Mammary epithelial cell (primary cell): ENCODE measurements around the gene FUT4.

Experiments used
- EZH2 ChIP-seq: IDR thresholded peaks from 2 replicates; pipeline ENCODE4 v1.6.1; 2012; ENCODE audit warnings: low read length, inconsistent platforms, borderline replicate concordance
- TF ChIP-seq, protein P1 (sequence below), 2 donors: IDR thresholded peaks in 1 of 2; conservative IDR thresholded peaks in 1 of 2; 2 replicates each; pipeline ENCODE4 v1.5.1; 2011 to 2012; ENCODE audit warnings: inconsistent platforms in 2 of 2, low read length in 2 of 2, mild to moderate bottlenecking in 2 of 2, control low read depth in 1 of 2, low read depth in 1 of 2; ENCODE audit not compliant: insufficient read depth in 1 of 2; ENCODE audit errors: extremely low read depth in 1 of 2

DNA sequence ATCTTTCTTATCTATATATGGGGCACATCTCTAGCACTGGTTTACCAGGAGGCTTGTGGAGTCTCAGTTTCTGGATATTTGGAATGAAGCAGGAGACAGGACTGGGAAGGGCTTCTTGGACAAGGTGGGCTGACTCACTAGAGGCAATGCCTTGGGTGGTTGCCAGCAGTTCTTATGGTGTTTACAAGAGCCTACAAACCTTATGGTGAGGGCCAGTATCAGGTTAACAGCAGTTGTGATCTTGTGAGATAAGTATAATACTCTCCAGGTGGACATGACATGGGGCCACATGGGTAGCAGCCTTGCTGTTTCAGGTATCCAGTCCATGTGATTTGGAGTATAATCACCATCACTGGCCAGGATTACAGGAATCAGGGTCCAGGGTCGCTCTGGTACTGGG is 10.2 kb downstream of the FUT4 start:
- TF ChIP-seq, protein P1, sequence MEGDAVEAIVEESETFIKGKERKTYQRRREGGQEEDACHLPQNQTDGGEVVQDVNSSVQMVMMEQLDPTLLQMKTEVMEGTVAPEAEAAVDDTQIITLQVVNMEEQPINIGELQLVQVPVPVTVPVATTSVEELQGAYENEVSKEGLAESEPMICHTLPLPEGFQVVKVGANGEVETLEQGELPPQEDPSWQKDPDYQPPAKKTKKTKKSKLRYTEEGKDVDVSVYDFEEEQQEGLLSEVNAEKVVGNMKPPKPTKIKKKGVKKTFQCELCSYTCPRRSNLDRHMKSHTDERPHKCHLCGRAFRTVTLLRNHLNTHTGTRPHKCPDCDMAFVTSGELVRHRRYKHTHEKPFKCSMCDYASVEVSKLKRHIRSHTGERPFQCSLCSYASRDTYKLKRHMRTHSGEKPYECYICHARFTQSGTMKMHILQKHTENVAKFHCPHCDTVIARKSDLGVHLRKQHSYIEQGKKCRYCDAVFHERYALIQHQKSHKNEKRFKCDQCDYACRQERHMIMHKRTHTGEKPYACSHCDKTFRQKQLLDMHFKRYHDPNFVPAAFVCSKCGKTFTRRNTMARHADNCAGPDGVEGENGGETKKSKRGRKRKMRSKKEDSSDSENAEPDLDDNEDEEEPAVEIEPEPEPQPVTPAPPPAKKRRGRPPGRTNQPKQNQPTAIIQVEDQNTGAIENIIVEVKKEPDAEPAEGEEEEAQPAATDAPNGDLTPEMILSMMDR (conservative IDR thresholded peaks at IDR 0.05 in 1 of 2, IDR thresholded peaks at IDR 0.05 in 1 of 2; ENCODE audit: extremely low read depth in 1 of 2, insufficient read depth in 1 of 2, low read depth in 1 of 2, low read length in 2 of 2) = no peak
- TF ChIP-seq EZH2 = no peak
